Mesendoderm (in vitro differentiated cells): Measurements from ENCODE around the gene MAPK10.

Experiments
- DNase-seq: peaks from one replicate; pipeline ENCODE4 v3.0.0; 2013
- H2AK5ac ChIP-seq: 2 replicates; pipeline ENCODE4 v1.6.1; 2013; ENCODE audit warnings: low read length, inconsistent platforms
- H2BK120ac ChIP-seq: 2 replicates; pipeline ENCODE4 v1.6.1; 2013; ENCODE audit warnings: low read depth, mild to moderate bottlenecking, low read length, moderate library complexity, mixed read lengths
- H2BK15ac ChIP-seq: replicated peaks from 2 replicates; pipeline ENCODE4 v1.6.1; 2013; ENCODE audit warnings: low read depth, mild to moderate bottlenecking, moderate library complexity
- H2BK5ac ChIP-seq: 2 replicates; pipeline ENCODE4 v1.6.1; 2013; ENCODE audit warnings: low read length, inconsistent platforms
- H3K18ac ChIP-seq: 2 replicates; pipeline ENCODE4 v1.6.1; 2013; ENCODE audit warnings: mild to moderate bottlenecking, low read length, mixed read lengths
- H3K23ac ChIP-seq: one replicate; pipeline ENCODE4 v1.6.1; 2013; ENCODE audit warnings: low read length
- H3K27ac ChIP-seq: 2 replicates; pipeline ENCODE4 v1.5.1; 2013; ENCODE audit warnings: low read depth, mild to moderate bottlenecking, inconsistent platforms, low read length, moderate library complexity
- H3K27me3 ChIP-seq: 2 replicates; pipeline ENCODE4 v1.6.1; 2013; ENCODE audit warnings: low read length, control low read depth, mild to moderate bottlenecking, inconsistent platforms; ENCODE audit not compliant: insufficient read depth, poor library complexity
- H3K36me3 ChIP-seq: 2 replicates; pipeline ENCODE4 v1.6.1; 2013; ENCODE audit warnings: low read length, inconsistent platforms; ENCODE audit not compliant: control insufficient read depth, insufficient read depth
- H3K4ac ChIP-seq: one replicate; pipeline ENCODE4 v1.6.1; 2013; ENCODE audit warnings: low read depth, mild to moderate bottlenecking, low read length, moderate library complexity
- H3K4me1 ChIP-seq: 2 replicates; pipeline ENCODE4 v1.6.1; 2013; ENCODE audit warnings: low read depth, low read length, inconsistent platforms; ENCODE audit not compliant: control insufficient read depth
- H3K4me2 ChIP-seq: 2 replicates; pipeline ENCODE4 v1.6.1; 2013; ENCODE audit warnings: low read length
- H3K4me3 ChIP-seq: 2 replicates; pipeline ENCODE4 v1.5.1; 2013; ENCODE audit warnings: mild to moderate bottlenecking, low read length
- H3K56ac ChIP-seq: one replicate; pipeline ENCODE4 v1.6.1; 2013; ENCODE audit warnings: low read length
- H3K79me1 ChIP-seq: 2 replicates; pipeline ENCODE4 v1.6.1; 2013; ENCODE audit warnings: low read length, inconsistent platforms
- H3K79me2 ChIP-seq: 2 replicates; pipeline ENCODE4 v1.6.1; 2013; ENCODE audit warnings: mild to moderate bottlenecking, low read length; ENCODE audit not compliant: control insufficient read depth, insufficient read depth
- H3K9ac ChIP-seq: 2 replicates; pipeline ENCODE4 v1.6.1; 2013; ENCODE audit warnings: low read length, inconsistent platforms
- H4K5ac ChIP-seq: one replicate; pipeline ENCODE4 v1.6.1; 2013; ENCODE audit warnings: low read length
- H4K8ac ChIP-seq: one replicate; pipeline ENCODE4 v1.6.1; 2013; ENCODE audit warnings: low read depth, mild to moderate bottlenecking, control low read depth, low read length, moderate library complexity
- WGBS: extraction: QIAGEN DNeasy Blood & Tissue Kit; methylation state at CpG from one replicate; pipeline ENCODE4 v1.1.7; 2013; ENCODE audit warnings: low lambda C conversion rate, missing lambda C conversion rate; ENCODE audit not compliant: insufficient coverage; ENCODE audit errors: extremely low coverage; 5-methylcytosine and 5-hydroxymethylcytosine counted together

Gene MAPK10

GRCh38 chr4:86357608-86358007 is 2.2 kb downstream of the MAPK10 start:
- no CpG with 5 or more reads among the region's 1 CpG for WGBS
- no peak overlapping the region for H3K56ac ChIP-seq
- no peaks in the 10 kb centered on the region for H3K79me1 ChIP-seq
- H3K4me1 ChIP-seq, result peaks cover 3% of the 10 kb centered on the region
- no peak overlapping the region for H2AK5ac ChIP-seq
- H2BK15ac ChIP-seq, result no peak overlapping the region
- H3K9ac ChIP-seq, result no peak overlapping the region
- no peak overlapping the region for H2BK120ac ChIP-seq
- H3K4ac ChIP-seq, result no peak overlapping the region
- no peak overlapping the region for H2BK5ac ChIP-seq
- DNase-seq, result no peak
- no peak overlapping the region for H3K4me3 ChIP-seq
- H3K27ac ChIP-seq, result no peak overlapping the region
- H3K23ac ChIP-seq, result no peak overlapping the region
- no peak overlapping the region for H3K18ac ChIP-seq
- no peak overlapping the region for H3K4me2 ChIP-seq
- H3K36me3 ChIP-seq, result no peaks in the 10 kb centered on the region
- no peak overlapping the region for H4K5ac ChIP-seq
- H4K8ac ChIP-seq, result no peak overlapping the region
- H3K79me2 ChIP-seq, result no peaks in the 10 kb centered on the region
- no peaks in the 10 kb centered on the region for H3K27me3 ChIP-seq

GRCh38 chr4:86356425-86357210 is 3.2 kb downstream of the MAPK10 start:
- no peak overlapping the region for H3K4me2 ChIP-seq
- no peaks in the 10 kb centered on the region for H3K27me3 ChIP-seq
- H3K27ac ChIP-seq, result no peak overlapping the region
- H3K4me3 ChIP-seq, result no peak overlapping the region
- H3K23ac ChIP-seq, result no peak overlapping the region
- no peaks in the 10 kb centered on the region for H3K36me3 ChIP-seq
- H3K79me1 ChIP-seq, result no peaks in the 10 kb centered on the region
- H3K79me2 ChIP-seq, result no peaks in the 10 kb centered on the region
- H3K4me1 ChIP-seq, result peaks cover 3% of the 10 kb centered on the region
- no peak overlapping the region for H3K56ac ChIP-seq
- no peak for DNase-seq
- H2BK5ac ChIP-seq, result no peak overlapping the region
- H2BK120ac ChIP-seq, result no peak overlapping the region
- no peak overlapping the region for H3K9ac ChIP-seq
- no peak overlapping the region for H3K18ac ChIP-seq
- no peak overlapping the region for H4K8ac ChIP-seq
- H4K5ac ChIP-seq, result no peak overlapping the region
- no CpG with 5 or more reads among the region's 4 CpGs for WGBS
- H2BK15ac ChIP-seq, result no peak overlapping the region
- no peak overlapping the region for H3K4ac ChIP-seq
- no peak overlapping the region for H2AK5ac ChIP-seq

- peaks cover 5% of the 10 kb centered on the region for H3K4me1 ChIP-seq
- H3K79me2 ChIP-seq, result no peaks in the 10 kb centered on the region
- H3K23ac ChIP-seq, result no peak overlapping the region
- H3K4me2 ChIP-seq, result no peak overlapping the region
- H2BK5ac ChIP-seq, result no peak overlapping the region
- H3K27ac ChIP-seq, result no peak overlapping the region
- H3K79me1 ChIP-seq, result no peaks in the 10 kb centered on the region
- no peak overlapping the region for H4K5ac ChIP-seq
- WGBS, result no CpG with 5 or more reads among the region's 2 CpGs
- no peak overlapping the region for H2BK120ac ChIP-seq
- H3K4me3 ChIP-seq, result no peak overlapping the region
- H3K36me3 ChIP-seq, result no peaks in the 10 kb centered on the region
- no peaks in the 10 kb centered on the region for H3K27me3 ChIP-seq
- H3K4ac ChIP-seq, result no peak overlapping the region
- no peak overlapping the region for H3K18ac ChIP-seq
- no peak overlapping the region for H2BK15ac ChIP-seq
- H4K8ac ChIP-seq, result no peak overlapping the region
- no peak overlapping the region for H3K9ac ChIP-seq
- H2AK5ac ChIP-seq, result no peak overlapping the region
- H3K56ac ChIP-seq, result no peak overlapping the region
- DNase-seq, result no peak
Measured at GRCh38 chr4:86354390-86354789, 5.5 kb downstream of the MAPK10 start.

- no peak for DNase-seq
- H4K5ac ChIP-seq, result no peak overlapping the region
- H4K8ac ChIP-seq, result no peak overlapping the region
- H2BK120ac ChIP-seq, result no peak overlapping the region
- no peak overlapping the region for H2AK5ac ChIP-seq
- H3K27me3 ChIP-seq, result no peaks in the 10 kb centered on the region
- no peak overlapping the region for H3K23ac ChIP-seq
- no peaks in the 10 kb centered on the region for H3K36me3 ChIP-seq
- H3K9ac ChIP-seq, result no peak overlapping the region
- no peak overlapping the region for H2BK5ac ChIP-seq
- no peak overlapping the region for H3K18ac ChIP-seq
- no peaks in the 10 kb centered on the region for H3K79me1 ChIP-seq
- H3K4me3 ChIP-seq, result no peak overlapping the region
- no peak overlapping the region for H3K4me2 ChIP-seq
- no peak overlapping the region for H3K4ac ChIP-seq
- H3K4me1 ChIP-seq, result peaks cover 2% of the 10 kb centered on the region
- no peaks in the 10 kb centered on the region for H3K79me2 ChIP-seq
- H3K27ac ChIP-seq, result no peak overlapping the region
- H3K56ac ChIP-seq, result no peak overlapping the region
- no peak overlapping the region for H2BK15ac ChIP-seq
- no CpG with 5 or more reads among the region's 3 CpGs for WGBS
Measured at GRCh38 chr4:86346320-86346719, 13.5 kb downstream of the MAPK10 start.

GRCh38 chr4:86344127-86344526 is 15.7 kb downstream of the MAPK10 start:
- no peak for DNase-seq
- no peak overlapping the region for H2BK120ac ChIP-seq
- H3K27me3 ChIP-seq, result no peaks in the 10 kb centered on the region

GRCh38 chr4:86338989-86339388 is 20.9 kb downstream of the MAPK10 start:
- no peak overlapping the region for H3K4ac ChIP-seq
- H3K27me3 ChIP-seq, result no peaks in the 10 kb centered on the region
- no CpG with 5 or more reads among the region's 2 CpGs for WGBS
- no peak overlapping the region for H4K5ac ChIP-seq
- H3K4me2 ChIP-seq, result no peak overlapping the region
- H2BK15ac ChIP-seq, result no peak overlapping the region
- no peak overlapping the region for H2AK5ac ChIP-seq
- H3K36me3 ChIP-seq, result no peaks in the 10 kb centered on the region
- H3K4me1 ChIP-seq, result no peaks in the 10 kb centered on the region
- no peak overlapping the region for H4K8ac ChIP-seq
- no peaks in the 10 kb centered on the region for H3K79me2 ChIP-seq
- H3K79me1 ChIP-seq, result no peaks in the 10 kb centered on the region
- H2BK5ac ChIP-seq, result no peak overlapping the region
- H2BK120ac ChIP-seq, result no peak overlapping the region
- H3K56ac ChIP-seq, result no peak overlapping the region
- DNase-seq, result peak; percentile 80
- no peak overlapping the region for H3K27ac ChIP-seq
- H3K9ac ChIP-seq, result no peak overlapping the region
- H3K23ac ChIP-seq, result no peak overlapping the region
- no peak overlapping the region for H3K4me3 ChIP-seq
- H3K18ac ChIP-seq, result no peak overlapping the region

More at GRCh38 chr4:86344127-86344526, 15.7 kb downstream of the MAPK10 start:
- Histone ChIP-seq H3K4me2 (no peak overlapping the region), H3K36me3 (no peaks in the 10 kb centered on the region), H3K79me2 (no peaks in the 10 kb centered on the region), H4K8ac (no peak overlapping the region), H3K23ac (no peak overlapping the region), H3K27ac (no peak overlapping the region), H2AK5ac (no peak overlapping the region), H2BK5ac (no peak overlapping the region), H3K56ac (peak overlapping the region; percentile 3), H3K79me1 (no peaks in the 10 kb centered on the region), H3K4me3 (no peak overlapping the region), H2BK15ac (no peak overlapping the region), H3K9ac (no peak overlapping the region), H4K5ac (no peak overlapping the region), H3K4me1 (no peaks in the 10 kb centered on the region), H3K4ac (no peak overlapping the region), H3K18ac (peak overlapping the region; percentile 68)
- no CpG with 5 or more reads among the region's 3 CpGs for WGBS
